A673 (cell line): ENCODE measurements around the gene SUCLG1. TPM values are rescaled to one million over a fixed set of nuclear protein-coding genes. Genes with fewer than 3 reads are reported as not detected.

Source experiments
- BruUV-seq: library from RNA; stranded (reverse); fragments of 400-500 nt; replicated peaks from 2 replicates; lab custom pipeline; 2021; lab: Mats Ljungman, UMichigan
- CTCF ChIA-PET: fragments of 300-600 bp; sonication (Branson Sonifier 250); formaldehyde crosslinking; loops from one replicate; lab custom pipeline; 2022; ENCODE audit warnings: antibody characterized with exemption; lab: Charles Lee
- POLR2A ChIA-PET: fragments of 300-600 bp; sonication (Branson Sonifier 250); formaldehyde crosslinking; loops from one replicate; lab custom pipeline; 2022; ENCODE audit warnings: antibody characterized with exemption; ENCODE audit not compliant: low non-redundant PET; lab: Charles Lee
- DNase-seq: peaks from one replicate; pipeline ENCODE4 v3.0.0-alpha.2; 2015; ENCODE audit warnings: low spot score
- H3K27ac ChIP-seq: fragments of 200-600 bp; sonication (generic); 2 replicates; pipeline ENCODE4 v1.5.1; 2016; ENCODE audit warnings: mixed run types, low read depth, mild to moderate bottlenecking, mixed read lengths, antibody characterized with exemption, low read length; ENCODE audit not compliant: poor library complexity, severe bottlenecking
- H3K27me3 ChIP-seq: fragments of 200-600 bp; sonication (generic); replicated peaks from 2 replicates; pipeline ENCODE4 v1.6.1; 2017; ENCODE audit warnings: mixed run types, low read depth, mild to moderate bottlenecking, mixed read lengths, antibody characterized with exemption, low read length; ENCODE audit not compliant: insufficient read depth, poor library complexity
- H3K36me3 ChIP-seq: fragments of 200-600 bp; sonication (generic); 2 replicates; pipeline ENCODE4 v1.6.1; 2016; ENCODE audit warnings: mixed run types, mild to moderate bottlenecking, mixed read lengths, antibody characterized with exemption, low read length; ENCODE audit not compliant: insufficient read depth, poor library complexity, severe bottlenecking
- H3K4me1 ChIP-seq: fragments of 200-600 bp; sonication (generic); 2 replicates; pipeline ENCODE4 v1.6.1; 2017; ENCODE audit warnings: mixed run types, mild to moderate bottlenecking, mixed read lengths, antibody characterized with exemption, low read length; ENCODE audit not compliant: insufficient read depth, poor library complexity, severe bottlenecking
- H3K4me3 ChIP-seq: fragments of 200-600 bp; sonication (generic); 2 replicates; pipeline ENCODE4 v1.5.1; 2016; ENCODE audit warnings: low read depth, mixed run types, mild to moderate bottlenecking, mixed read lengths, low read length; ENCODE audit not compliant: poor library complexity, severe bottlenecking
- H3K9me3 ChIP-seq: fragments of 200-600 bp; sonication (generic); 2 replicates; pipeline ENCODE4 v1.6.1; 2016; ENCODE audit warnings: mixed run types, low read depth, mild to moderate bottlenecking, mixed read lengths, antibody characterized with exemption, low read length; ENCODE audit not compliant: poor library complexity, severe bottlenecking
- CTCF ChIP-seq: fragments of 300-800, 200-600 bp; sonication (generic); conservative IDR thresholded peaks from 2 replicates; pipeline ENCODE4 v1.5.1; 2017; ENCODE audit warnings: low read depth, mild to moderate bottlenecking, antibody characterized with exemption, low read length, moderate library complexity, mixed read lengths
- EZH2 ChIP-seq: fragments of 200-600 bp; sonication (generic); IDR thresholded peaks from 2 replicates; pipeline ENCODE4 v1.6.1; 2017; ENCODE audit warnings: borderline replicate concordance, low read depth, mild to moderate bottlenecking, mixed read lengths, antibody characterized with exemption, low read length; ENCODE audit not compliant: poor library complexity, severe bottlenecking
- intact Hi-C: fragments of 100-400 bp; cut with micrococcal nuclease; formaldehyde crosslinking; loops from one replicate; pipeline ENCODE4 v1.10.0; 2022; ENCODE audit not compliant: unreplicated experiment
- total RNA-seq: library from RNA; stranded (reverse); gene quantifications from 2 replicates; pipeline ENCODE4 v1.2.3, GENCODE V29; 2021

Gene SUCLG1
- total RNA-seq, 1 experiment from 2014 or later: 88.1 TPM

GRCh38 chr2:84452624-84453023, 6.5 kb downstream of the SUCLG1 start:
- CTCF ChIA-PET: no interaction called here
- TF ChIP-seq CTCF: no peak
- TF ChIP-seq EZH2: no peak
- peaks cover 1% of the 10 kb centered on the region for H3K4me1 ChIP-seq
- no peaks in the 10 kb centered on the region for H3K36me3 ChIP-seq
- POLR2A ChIA-PET: no interaction called here
- H3K4me3 ChIP-seq: no peak overlapping the region
- DNase-seq: no peak
- H3K9me3 ChIP-seq: no peaks in the 10 kb centered on the region
- no TSS peak for BruUV-seq
- H3K27me3 ChIP-seq: no peaks in the 10 kb centered on the region
- H3K27ac ChIP-seq: no peak overlapping the region
- intact Hi-C loops: no loop called here

GRCh38 chr2:84451579-84451978, 7.5 kb downstream of the SUCLG1 start:
- Histone ChIP-seq H3K27ac (no peak overlapping the region), H3K4me1 (no peaks in the 10 kb centered on the region), H3K4me3 (no peak overlapping the region), H3K36me3 (peaks cover 5% of the 10 kb centered on the region), H3K27me3 (no peaks in the 10 kb centered on the region), H3K9me3 (no peaks in the 10 kb centered on the region)
- intact Hi-C loops: no loop called here
- no TSS peak for BruUV-seq
- TF ChIP-seq CTCF: no peak
- no peak for TF ChIP-seq EZH2
- no peak for DNase-seq
- ChIA-PET CTCF (no interaction called here), POLR2A (no interaction called here)

- POLR2A ChIA-PET: no interaction called here
- no TSS peak for BruUV-seq
- TF ChIP-seq CTCF: no peak
- TF ChIP-seq EZH2: no peak
- Histone ChIP-seq H3K9me3 (no peaks in the 10 kb centered on the region), H3K4me3 (no peak overlapping the region), H3K27ac (no peak overlapping the region), H3K36me3 (peaks cover 10% of the 10 kb centered on the region), H3K4me1 (no peaks in the 10 kb centered on the region), H3K27me3 (no peaks in the 10 kb centered on the region)
- DNase-seq: no peak
- CTCF ChIA-PET: no interaction called here
- intact Hi-C loops: no loop called here
Observed at GRCh38 chr2:84450288-84451227, 8.5 kb downstream of the SUCLG1 start.
